ENCODE results near the gene SLC16A12.

The SLC16A12 gene

DNA sequence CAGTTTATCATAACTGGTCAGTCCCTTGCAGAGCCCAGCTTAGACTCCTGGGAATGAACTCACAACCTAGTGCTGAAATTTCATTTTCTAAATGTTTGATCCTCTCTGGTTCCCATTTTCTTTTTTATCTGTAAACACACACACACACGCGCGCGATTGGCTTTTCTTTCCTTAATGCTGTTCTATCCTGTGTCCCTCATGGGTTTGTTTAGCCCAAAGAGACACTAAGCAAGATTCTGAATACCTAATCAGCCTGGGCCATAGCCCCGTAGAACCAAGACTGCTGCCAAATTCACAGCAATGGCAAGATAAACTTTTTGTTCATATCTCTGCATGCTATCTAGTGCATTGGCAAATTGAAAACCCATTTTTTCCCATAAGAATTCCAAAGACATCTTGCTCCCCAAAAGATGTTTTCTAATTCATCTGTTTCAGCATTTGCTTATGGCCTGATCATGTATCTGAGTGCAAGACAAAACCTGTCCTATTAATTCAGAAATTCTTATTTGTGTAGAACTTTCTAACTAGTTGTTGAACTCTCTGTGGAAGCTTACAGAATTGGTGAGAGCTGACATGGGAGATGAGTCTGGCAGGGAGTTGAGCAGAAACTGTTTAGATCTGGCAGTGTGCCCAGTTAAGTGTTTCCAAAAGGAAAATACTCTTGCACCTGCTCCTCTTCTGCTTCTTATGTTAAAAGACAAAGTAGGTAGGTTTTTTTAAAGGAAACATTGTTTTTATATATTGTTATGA lies 144.7 kb downstream of the SLC16A12 start:
- no peak for DNase-seq (ENCODE audit: low read depth)

DNA sequence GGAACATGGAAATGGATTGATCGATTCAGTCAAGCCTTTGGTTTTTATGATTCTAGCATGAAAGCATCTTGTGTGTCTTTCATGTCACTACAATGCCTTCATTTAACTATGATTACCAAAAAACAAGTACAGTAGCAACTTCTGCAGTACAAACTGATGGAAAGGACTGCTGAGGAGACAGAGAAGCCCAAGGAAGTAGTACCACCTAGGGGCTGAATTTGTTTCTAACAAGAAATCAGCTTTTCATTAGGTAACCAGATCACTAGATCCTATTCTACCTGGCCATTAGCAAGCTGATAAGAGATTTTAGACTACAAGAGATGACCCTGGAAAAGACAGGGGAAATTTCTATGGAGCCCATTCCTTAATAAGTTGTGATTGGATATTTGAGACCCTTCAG lies 146.1 kb downstream of the SLC16A12 start:
- DNase-seq (ENCODE audit: low read depth): no peak

DNA sequence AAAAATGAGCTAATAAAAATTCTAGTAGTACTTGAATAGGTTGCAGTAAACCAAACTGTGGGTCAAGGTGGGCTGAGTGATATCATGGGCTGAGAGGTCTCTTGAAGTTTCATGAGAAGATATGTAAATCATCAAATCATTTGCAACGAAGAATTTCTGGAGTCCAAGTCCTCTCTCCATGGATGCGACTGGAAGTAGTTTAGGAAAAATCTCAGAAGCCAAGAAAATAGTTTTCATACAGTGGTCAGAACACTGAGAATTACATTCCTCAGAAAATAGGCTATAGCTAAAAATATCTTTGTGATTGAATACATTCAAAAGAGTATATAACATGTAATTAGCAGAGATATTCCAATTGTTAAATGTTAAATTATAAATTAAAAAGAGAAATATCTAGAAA lies 146.6 kb downstream of the SLC16A12 start:
- DNase-seq (ENCODE audit: low read depth): no peak

DNA sequence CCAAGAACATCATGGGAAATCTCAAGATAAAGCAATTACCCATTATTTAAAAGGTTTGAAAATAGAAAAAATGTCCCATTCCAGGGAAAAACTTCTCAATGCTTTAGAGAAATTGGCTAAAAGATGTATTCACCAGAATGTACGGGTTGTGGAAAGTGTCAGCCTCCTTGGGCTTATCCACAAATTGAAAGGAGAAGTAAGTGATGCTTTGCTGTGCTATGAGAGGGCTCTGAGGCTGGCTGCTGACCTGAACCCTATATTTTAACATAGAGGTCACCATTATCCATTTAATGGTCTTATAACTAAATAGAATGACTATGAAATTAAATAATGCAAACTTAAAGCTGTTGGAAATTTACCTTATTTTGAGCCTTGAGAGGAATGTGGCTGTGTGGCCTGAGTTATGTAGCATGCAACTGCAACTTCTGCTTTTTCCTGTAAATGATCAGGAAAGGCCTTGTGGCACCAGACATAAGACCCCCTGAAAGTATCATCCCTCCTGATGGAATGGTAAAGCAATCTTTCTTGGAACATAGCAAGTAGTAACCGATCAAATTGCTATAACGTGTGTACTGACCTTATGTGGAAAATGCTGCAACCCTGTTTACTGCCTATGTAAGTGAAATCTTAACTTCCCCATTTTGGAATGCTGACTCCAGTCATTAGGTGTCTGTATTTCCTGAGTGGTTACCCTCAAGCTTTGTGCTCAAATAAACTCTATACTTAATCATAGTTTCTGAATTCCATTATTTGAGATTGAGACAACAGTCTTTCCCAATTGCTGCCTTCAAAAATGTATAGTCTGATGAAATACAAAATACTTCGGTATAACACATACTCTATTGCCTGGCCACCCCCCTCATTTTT lies 150.7 kb downstream of the SLC16A12 start:
- no peak for DNase-seq (ENCODE audit: low read depth)

DNA sequence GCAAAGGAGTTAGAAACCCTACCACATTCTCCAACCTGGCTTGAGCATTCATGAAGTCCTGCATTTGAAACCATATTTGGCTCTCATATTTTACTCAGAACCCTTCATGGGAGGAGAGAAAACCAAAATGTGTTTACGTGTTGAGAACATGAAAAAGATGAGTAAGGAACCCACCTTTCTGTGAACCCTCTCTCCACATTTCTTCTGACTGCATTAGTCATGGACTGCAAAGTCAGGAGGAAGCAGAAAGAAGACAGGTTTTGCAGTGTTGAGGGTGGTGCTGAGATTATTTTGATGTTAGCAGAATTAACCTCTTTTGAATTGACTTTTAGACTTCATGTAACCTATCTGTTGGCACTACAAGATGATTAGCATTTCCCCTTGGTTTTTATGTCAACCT lies 152.6 kb downstream of the SLC16A12 start:
- no peak for DNase-seq (ENCODE audit: low read depth)

All from stimulated activated CD4-positive, alpha-beta T cell treated with anti-CD3 and anti-CD28 coated beads, Interleukin-2, amount 100 ng/mL, for 4 hours (primary cell).